NK-92 (cell line): ENCODE data around the gene DCLRE1B.

Experiments
- DNase-seq: peaks from one replicate; lab custom pipeline; 2025; ENCODE audit not compliant: unreplicated experiment; lab: John Stamatoyannopoulos, UW

Gene DCLRE1B

GRCh38 chr1:113904674-113905434, at the start of gene DCLRE1B, which contains the start of gene AP4B1:
Gene DCLRE1B (plus strand): TSS chr1:113905326. CDS start chr1:113905587, 261 bp downstream.
Gene AP4B1 (minus strand): TSS chr1:113904799. CDS start chr1:113904717, 82 bp downstream.
- peak; percentile 87 for DNase-seq

GRCh38 chr1:113855630-113856400, 49.3 kb upstream of the DCLRE1B start:
- no peak for DNase-seq

GRCh38 chr1:113856401-113856790, 48.7 kb upstream of the DCLRE1B start:
- no peak for DNase-seq

GRCh38 chr1:113857776-113858175, 47.4 kb upstream of the DCLRE1B start:
- DNase-seq = no peak

GRCh38 chr1:113858418-113858817, 46.7 kb upstream of the DCLRE1B start:
- no peak for DNase-seq

GRCh38 chr1:113858982-113859381, 46.1 kb upstream of the DCLRE1B start:
- no peak for DNase-seq

- no peak for DNase-seq
Observed at GRCh38 chr1:113859478-113860175, 45.5 kb upstream of the DCLRE1B start.

GRCh38 chr1:113860891-113861290, 44.2 kb upstream of the DCLRE1B start:
- no peak for DNase-seq

- no peak for DNase-seq
Observed at GRCh38 chr1:113861641-113862040, 43.5 kb upstream of the DCLRE1B start.

GRCh38 chr1:113868387-113869083, 36.6 kb upstream of the DCLRE1B start:
- no peak for DNase-seq

GRCh38 chr1:113870778-113871177, 34.3 kb upstream of the DCLRE1B start:
- no peak for DNase-seq

GRCh38 chr1:113871597-113872113, 33.5 kb upstream of the DCLRE1B start, which contains the start of gene PTPN22:
Gene PTPN22 (minus strand): TSS chr1:113871712.
- DNase-seq = no peak

GRCh38 chr1:113872219-113872935, 32.7 kb upstream of the DCLRE1B start:
- no peak for DNase-seq

GRCh38 chr1:113874012-113874879, 30.9 kb upstream of the DCLRE1B start:
- DNase-seq = no peak

GRCh38 chr1:113875714-113876113, 29.4 kb upstream of the DCLRE1B start:
- no peak for DNase-seq

GRCh38 chr1:113876176-113876575, 28.9 kb upstream of the DCLRE1B start:
- no peak for DNase-seq

GRCh38 chr1:113879739-113880038, 25.4 kb upstream of the DCLRE1B start:
- DNase-seq = no peak

GRCh38 chr1:113881661-113882060, 23.5 kb upstream of the DCLRE1B start:
- no peak for DNase-seq
